Measurements from ENCODE around the gene KLHL24.
"Not testable (repeated sequence)": the region's sequence is repeated elsewhere in the genome, so short reads cannot be mapped to it uniquely, and the experiment has no call there.

The KLHL24 gene

GRCh38 chr3:183619624-183620251 lies 15.7 kb upstream of the KLHL24 start:
- no peaks in the 10 kb centered on the region for H3K4me1 Mint-ChIP-seq
- no peak overlapping the region for H3K4me3 Mint-ChIP-seq
- no peaks in the 10 kb centered on the region for H3K36me3 Mint-ChIP-seq (ENCODE audit: insufficient read depth)
- DNase-seq (ENCODE audit: low spot score in 2 of 2): no peak
- peaks cover 7% of the 10 kb centered on the region for H3K27me3 Mint-ChIP-seq
- no peaks in the 10 kb centered on the region for H3K9me3 Mint-ChIP-seq
- ATAC-seq (replicated peaks; ENCODE audit: extremely low read depth, poor library complexity, severe bottlenecking): no peak
- no peak overlapping the region for H3K27ac Mint-ChIP-seq (ENCODE audit: low read depth)

GRCh38 chr3:183620252-183620628 lies 15.2 kb upstream of the KLHL24 start:
- Mint-ChIP-seq H3K27ac (ENCODE audit: low read depth) (no peak overlapping the region), H3K4me1 (no peaks in the 10 kb centered on the region), H3K4me3 (no peak overlapping the region), H3K9me3 (no peaks in the 10 kb centered on the region), H3K36me3 (ENCODE audit: insufficient read depth) (no peaks in the 10 kb centered on the region), H3K27me3 (peaks cover 10% of the 10 kb centered on the region)
- DNase-seq (ENCODE audit: low spot score in 2 of 2) (no peak), ATAC-seq (replicated peaks; ENCODE audit: extremely low read depth, poor library complexity, severe bottlenecking) (no peak)

- DNase-seq (ENCODE audit: low spot score in 2 of 2); ATAC-seq (replicated peaks; ENCODE audit: extremely low read depth, poor library complexity, severe bottlenecking); H3K4me1 Mint-ChIP-seq; H3K36me3 Mint-ChIP-seq (ENCODE audit: insufficient read depth); H3K4me3 Mint-ChIP-seq; H3K9me3 Mint-ChIP-seq; H3K27ac Mint-ChIP-seq (ENCODE audit: low read depth): not testable (repeated sequence)
- peaks cover 10% of the 10 kb centered on the region for H3K27me3 Mint-ChIP-seq
Observed at GRCh38 chr3:183622473-183622872, 12.9 kb upstream of the KLHL24 start.

- Mint-ChIP-seq H3K27me3 (peaks cover 20% of the 10 kb centered on the region), H3K4me3 (no peak overlapping the region), H3K4me1 (no peaks in the 10 kb centered on the region), H3K27ac (ENCODE audit: low read depth) (no peak overlapping the region), H3K9me3 (no peaks in the 10 kb centered on the region), H3K36me3 (ENCODE audit: insufficient read depth) (no peaks in the 10 kb centered on the region)
- ATAC-seq (replicated peaks; ENCODE audit: extremely low read depth, poor library complexity, severe bottlenecking) (no peak), DNase-seq (ENCODE audit: low spot score in 2 of 2) (no peak)
Observed at GRCh38 chr3:183626877-183627594, 8.4 kb upstream of the KLHL24 start.

- Mint-ChIP-seq H3K4me1 (peaks cover 5% of the 10 kb centered on the region), H3K4me3 (no peak overlapping the region), H3K27me3 (peaks cover 14% of the 10 kb centered on the region), H3K36me3 (ENCODE audit: insufficient read depth) (peaks cover 1% of the 10 kb centered on the region), H3K9me3 (no peaks in the 10 kb centered on the region), H3K27ac (ENCODE audit: low read depth) (no peak overlapping the region)
- no peak for ATAC-seq (replicated peaks; ENCODE audit: extremely low read depth, poor library complexity, severe bottlenecking)
- DNase-seq (ENCODE audit: low spot score in 2 of 2): no peak
Observed at GRCh38 chr3:183629546-183630301, 5.7 kb upstream of the KLHL24 start.

- Mint-ChIP-seq H3K27me3 (peaks cover 10% of the 10 kb centered on the region), H3K4me1 (peaks cover 5% of the 10 kb centered on the region), H3K4me3 (no peak overlapping the region), H3K27ac (ENCODE audit: low read depth) (no peak overlapping the region), H3K9me3 (no peaks in the 10 kb centered on the region), H3K36me3 (ENCODE audit: insufficient read depth) (peaks cover 14% of the 10 kb centered on the region)
- no peak for DNase-seq (ENCODE audit: low spot score in 2 of 2)
- ATAC-seq (replicated peaks; ENCODE audit: extremely low read depth, poor library complexity, severe bottlenecking): no peak
Observed at GRCh38 chr3:183631715-183632114, 3.7 kb upstream of the KLHL24 start.

- H3K27ac Mint-ChIP-seq (ENCODE audit: low read depth); H3K27me3 Mint-ChIP-seq; H3K4me3 Mint-ChIP-seq; H3K9me3 Mint-ChIP-seq; ATAC-seq (replicated peaks; ENCODE audit: extremely low read depth, poor library complexity, severe bottlenecking); DNase-seq (ENCODE audit: low spot score in 2 of 2): not testable (repeated sequence)
- peaks cover 15% of the 10 kb centered on the region for H3K4me1 Mint-ChIP-seq
- peaks cover 17% of the 10 kb centered on the region for H3K36me3 Mint-ChIP-seq (ENCODE audit: insufficient read depth)
Observed at GRCh38 chr3:183632725-183633124, 2.7 kb upstream of the KLHL24 start.

- ATAC-seq (replicated peaks; ENCODE audit: extremely low read depth, poor library complexity, severe bottlenecking) (no peak), DNase-seq (ENCODE audit: low spot score in 2 of 2) (no peak)
- no peaks in the 10 kb centered on the region for H3K27me3 Mint-ChIP-seq
- H3K36me3 Mint-ChIP-seq (ENCODE audit: insufficient read depth): peaks cover 19% of the 10 kb centered on the region
- peak overlapping the region; percentile 97 for H3K27ac Mint-ChIP-seq (ENCODE audit: low read depth)
- H3K4me1 Mint-ChIP-seq: peaks cover 18% of the 10 kb centered on the region
- no peaks in the 10 kb centered on the region for H3K9me3 Mint-ChIP-seq
- H3K4me3 Mint-ChIP-seq: peak overlapping the region; percentile 96
Observed at GRCh38 chr3:183634707-183635106, 716 bp upstream of the KLHL24 start.

GRCh38 chr3:183635107-183635430 lies 354 bp upstream of the KLHL24 start:
- DNase-seq (ENCODE audit: low spot score in 2 of 2) (no peak), ATAC-seq (replicated peaks; ENCODE audit: extremely low read depth, poor library complexity, severe bottlenecking) (no peak)
- Mint-ChIP-seq H3K27ac (ENCODE audit: low read depth) (peak overlapping the region; percentile 97), H3K36me3 (ENCODE audit: insufficient read depth) (peaks cover 19% of the 10 kb centered on the region), H3K4me1 (peaks cover 22% of the 10 kb centered on the region), H3K27me3 (no peaks in the 10 kb centered on the region), H3K9me3 (no peaks in the 10 kb centered on the region), H3K4me3 (peak overlapping the region; percentile 96)

GRCh38 chr3:183636221-183637105 lies 1.0 kb downstream of the KLHL24 start:
- H3K4me1 Mint-ChIP-seq: peaks cover 27% of the 10 kb centered on the region
- ATAC-seq (replicated peaks; ENCODE audit: extremely low read depth, poor library complexity, severe bottlenecking) (peak; percentile 75), DNase-seq (ENCODE audit: low spot score in 2 of 2) (peak; percentile 82 to 89)
- peak overlapping the region; percentile 96 for H3K4me3 Mint-ChIP-seq
- peak overlapping the region; percentile 97 for H3K27ac Mint-ChIP-seq (ENCODE audit: low read depth)
- no peaks in the 10 kb centered on the region for H3K9me3 Mint-ChIP-seq
- H3K27me3 Mint-ChIP-seq: no peaks in the 10 kb centered on the region
- H3K36me3 Mint-ChIP-seq (ENCODE audit: insufficient read depth): peaks cover 19% of the 10 kb centered on the region

GRCh38 chr3:183637106-183637486 lies 1.7 kb downstream of the KLHL24 start:
- no peaks in the 10 kb centered on the region for H3K27me3 Mint-ChIP-seq
- peak overlapping the region; percentile 96 for H3K4me3 Mint-ChIP-seq
- H3K27ac Mint-ChIP-seq (ENCODE audit: low read depth): peak overlapping the region; percentile 97
- H3K36me3 Mint-ChIP-seq (ENCODE audit: insufficient read depth): peaks cover 21% of the 10 kb centered on the region
- ATAC-seq (replicated peaks; ENCODE audit: extremely low read depth, poor library complexity, severe bottlenecking) (no peak), DNase-seq (ENCODE audit: low spot score in 2 of 2) (no peak)
- H3K9me3 Mint-ChIP-seq: no peaks in the 10 kb centered on the region
- H3K4me1 Mint-ChIP-seq: peaks cover 33% of the 10 kb centered on the region

GRCh38 chr3:183637633-183638032 lies 2.2 kb downstream of the KLHL24 start:
- H3K9me3 Mint-ChIP-seq; DNase-seq (ENCODE audit: low spot score in 2 of 2); H3K27me3 Mint-ChIP-seq; ATAC-seq (replicated peaks; ENCODE audit: extremely low read depth, poor library complexity, severe bottlenecking): not testable (repeated sequence)
- H3K27ac Mint-ChIP-seq (ENCODE audit: low read depth): peak overlapping the region; percentile 97
- H3K4me3 Mint-ChIP-seq: peak overlapping the region; percentile 96
- peaks cover 21% of the 10 kb centered on the region for H3K36me3 Mint-ChIP-seq (ENCODE audit: insufficient read depth)
- H3K4me1 Mint-ChIP-seq: peaks cover 33% of the 10 kb centered on the region

All from central memory CD8-positive, alpha-beta T cell (primary cell).